GM13977 (cell line): ENCODE measurements around the gene C2orf15.

Source experiments
- DNase-seq: peaks from one replicate; pipeline ENCODE4 v3.0.0; 2012; ENCODE audit warnings: low spot score
- in situ Hi-C: fragments of 300-500 bp; cut with MboI; formaldehyde crosslinking; loops from one replicate; pipeline ENCODE4 v1.12.0; 2022; ENCODE audit warnings: low sequenced_read_pairs, low pct_unique_long_range_greater_than_20kb, mixed read lengths, inconsistent platforms; ENCODE audit not compliant: unreplicated experiment
- TF ChIP-seq, protein P1 (sequence below): IDR thresholded peaks from 2 replicates; pipeline ENCODE4 v1.5.1; 2012; ENCODE audit warnings: mild to moderate bottlenecking, control low read depth; ENCODE audit not compliant: insufficient read depth; ENCODE audit errors: extremely low read depth, missing control alignments

The C2orf15 gene

DNA sequence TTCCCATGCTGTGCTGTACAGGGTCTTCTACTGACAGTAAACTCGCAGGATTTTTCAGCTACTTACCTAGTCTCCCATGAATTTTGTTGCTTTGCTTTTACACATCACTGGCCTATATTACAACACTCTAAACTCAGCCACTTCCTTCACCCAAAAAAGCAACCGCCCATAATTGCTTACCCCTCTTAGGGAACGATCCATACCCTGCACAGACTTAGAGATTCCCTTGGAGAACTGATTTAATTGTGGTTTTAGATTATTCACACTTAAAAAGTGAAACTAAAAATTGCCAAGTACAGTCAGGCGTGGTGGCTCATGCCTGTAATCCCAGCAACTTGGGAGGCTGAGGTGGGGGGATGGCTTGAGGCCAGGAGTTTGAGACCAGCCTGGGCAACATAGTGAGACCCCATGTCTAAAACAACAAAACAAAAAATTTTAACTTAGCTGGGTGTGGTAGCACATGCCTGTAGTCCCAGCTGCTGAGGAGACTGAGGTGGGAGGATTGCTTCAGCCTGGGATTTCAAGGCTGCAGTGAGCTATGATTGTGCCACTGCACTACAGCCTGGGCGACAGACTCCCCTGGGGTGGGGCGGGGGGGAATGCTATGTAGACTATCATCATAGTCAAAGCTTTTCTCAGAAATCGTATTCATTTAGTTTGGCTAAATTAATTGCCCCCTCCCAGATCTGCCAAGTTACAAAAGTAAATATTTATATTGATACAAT, 58.7 kb downstream of the C2orf15 start:
- TF ChIP-seq, protein P1, sequence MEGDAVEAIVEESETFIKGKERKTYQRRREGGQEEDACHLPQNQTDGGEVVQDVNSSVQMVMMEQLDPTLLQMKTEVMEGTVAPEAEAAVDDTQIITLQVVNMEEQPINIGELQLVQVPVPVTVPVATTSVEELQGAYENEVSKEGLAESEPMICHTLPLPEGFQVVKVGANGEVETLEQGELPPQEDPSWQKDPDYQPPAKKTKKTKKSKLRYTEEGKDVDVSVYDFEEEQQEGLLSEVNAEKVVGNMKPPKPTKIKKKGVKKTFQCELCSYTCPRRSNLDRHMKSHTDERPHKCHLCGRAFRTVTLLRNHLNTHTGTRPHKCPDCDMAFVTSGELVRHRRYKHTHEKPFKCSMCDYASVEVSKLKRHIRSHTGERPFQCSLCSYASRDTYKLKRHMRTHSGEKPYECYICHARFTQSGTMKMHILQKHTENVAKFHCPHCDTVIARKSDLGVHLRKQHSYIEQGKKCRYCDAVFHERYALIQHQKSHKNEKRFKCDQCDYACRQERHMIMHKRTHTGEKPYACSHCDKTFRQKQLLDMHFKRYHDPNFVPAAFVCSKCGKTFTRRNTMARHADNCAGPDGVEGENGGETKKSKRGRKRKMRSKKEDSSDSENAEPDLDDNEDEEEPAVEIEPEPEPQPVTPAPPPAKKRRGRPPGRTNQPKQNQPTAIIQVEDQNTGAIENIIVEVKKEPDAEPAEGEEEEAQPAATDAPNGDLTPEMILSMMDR = no peak
- in situ Hi-C loops = no loop called here

More for the DNA sequence above, 58.7 kb downstream of the C2orf15 start:
- DNase-seq = no peak
